Prostate gland (tissue), 2 donors: ENCODE measurements around the gene FYB2. TPM values are rescaled to one million over a fixed set of nuclear protein-coding genes. Genes with fewer than 3 reads are reported as not detected.

ENCODE experiments used
- DNase-seq: peaks from one replicate; pipeline ENCODE4 v3.0.0-alpha.2; 2019; ENCODE audit warnings: low spot score
- H3K27ac ChIP-seq, 2 donors: fragments of 200-600 bp; sonication (generic); 2 replicates each; pipeline ENCODE4 v1.5.1; 2017 to 2019
- H3K27me3 ChIP-seq: fragments of 200-600 bp; sonication (generic); replicated peaks from 2 replicates; pipeline ENCODE4 v1.5.1; 2019; ENCODE audit not compliant: insufficient read depth
- H3K36me3 ChIP-seq, 2 donors: fragments of 200-600 bp; sonication (generic); 1 replicate in 1 of 2; 2 replicates in 1 of 2; pipeline versions ENCODE4 v1.5.1 to v1.8.1; 2017 to 2019
- H3K4me1 ChIP-seq: fragments of 200-600 bp; sonication (generic); replicated peaks from 2 replicates; pipeline ENCODE4 v1.5.1; 2019
- H3K4me3 ChIP-seq, 2 donors: fragments of 200-600 bp; sonication (generic); 2 replicates each; pipeline ENCODE4 v1.5.1; 2017 to 2019
- H3K9me3 ChIP-seq: fragments of 200-600 bp; sonication (generic); 2 replicates; pipeline ENCODE4 v1.5.1; 2017
- CTCF ChIP-seq, 4 experiments: fragments of 200-600 bp in 2 of 4; fragments of 450-650 bp in 2 of 4; sonication (generic) in 2 of 4; IDR thresholded peaks; 1 replicate in 3 of 4; 2 replicates in 1 of 4; pipeline ENCODE4 v1.5.1; 2016 to 2019; ENCODE audit warnings: antibody characterized with exemption in 4 of 4, mild to moderate bottlenecking in 2 of 4, moderate library complexity in 2 of 4
- POLR2A ChIP-seq: fragments of 450-650 bp; IDR thresholded peaks from one replicate; pipeline ENCODE4 v1.6.1; 2016; ENCODE audit warnings: antibody characterized with exemption, mild to moderate bottlenecking
- POLR2AphosphoS5 ChIP-seq: sonication (generic); formaldehyde crosslinking; IDR thresholded peaks from one replicate; pipeline ENCODE4 v1.6.1; 2017; ENCODE audit warnings: antibody characterized with exemption
- WGBS: methylation state at CpG from one replicate; pipeline ENCODE4 v1.1.5; 2018; 5-methylcytosine and 5-hydroxymethylcytosine counted together
- intact Hi-C: fragments of 100-400 bp; cut with DNase I; formaldehyde crosslinking; loops from one replicate; pipeline ENCODE4 v1.14.2; 2022
- total RNA-seq, 2 donors: library from RNA; depleted of rRNA; stranded (reverse); fragments of >200 nt; gene quantifications; one replicate each; pipeline ENCODE4 v1.1.0, GENCODE V29; 2016

Gene FYB2
- total RNA-seq, 2 donors from 2014 or later = 7.8 to 8.2 TPM

- intact Hi-C loops = no loop called here
- 73% methylated on average over 3 of the region's 3 CpGs for WGBS
Measured at GRCh38 chr1:56863265-56863992, 44.2 kb upstream of the FYB2 start.

GRCh38 chr1:56859287-56859686, 40.1 kb upstream of the FYB2 start:
- Histone ChIP-seq H3K9me3 (no peaks in the 10 kb centered on the region), H3K27me3 (no peaks in the 10 kb centered on the region), H3K4me1 (no peaks in the 10 kb centered on the region), H3K36me3 (no peaks in the 10 kb centered on the region), H3K27ac (no peak overlapping the region), H3K4me3 (no peak overlapping the region)
- no peak for DNase-seq
- intact Hi-C loops = no loop called here
- TF ChIP-seq POLR2AphosphoS5 (no peak), CTCF (IDR thresholded peaks at IDR 0.05) (no peak), POLR2A (no peak)

More at GRCh38 chr1:56863265-56863992, 44.2 kb upstream of the FYB2 start:
- no peak overlapping the region for H3K27ac ChIP-seq
- TF ChIP-seq POLR2AphosphoS5 = no peak
- TF ChIP-seq CTCF (IDR thresholded peaks at IDR 0.05) = no peak
- TF ChIP-seq POLR2A = no peak
- no peaks in the 10 kb centered on the region for H3K27me3 ChIP-seq
- H3K9me3 ChIP-seq = no peaks in the 10 kb centered on the region
- no peak overlapping the region for H3K4me3 ChIP-seq
- DNase-seq = no peak
- H3K4me1 ChIP-seq = no peaks in the 10 kb centered on the region
- H3K36me3 ChIP-seq = no peaks in the 10 kb centered on the region

GRCh38 chr1:56856186-56856585, 37.0 kb upstream of the FYB2 start:
- intact Hi-C loops = no loop called here
- no peaks in the 10 kb centered on the region for H3K4me1 ChIP-seq
- no peaks in the 10 kb centered on the region for H3K36me3 ChIP-seq
- H3K27ac ChIP-seq = no peak overlapping the region
- H3K9me3 ChIP-seq = no peaks in the 10 kb centered on the region
- no peak for DNase-seq
- H3K27me3 ChIP-seq = no peaks in the 10 kb centered on the region
- TF ChIP-seq POLR2A = no peak
- no peak for TF ChIP-seq CTCF (IDR thresholded peaks at IDR 0.05)
- TF ChIP-seq POLR2AphosphoS5 = no peak
- no peak overlapping the region for H3K4me3 ChIP-seq

- TF ChIP-seq POLR2A (no peak), POLR2AphosphoS5 (no peak), CTCF (IDR thresholded peaks at IDR 0.05) (no peak)
- H3K36me3 ChIP-seq = no peaks in the 10 kb centered on the region
- H3K4me3 ChIP-seq = no peak overlapping the region
- no peak for DNase-seq
- H3K27me3 ChIP-seq = no peaks in the 10 kb centered on the region
- H3K9me3 ChIP-seq = no peaks in the 10 kb centered on the region
- H3K4me1 ChIP-seq = no peaks in the 10 kb centered on the region
- H3K27ac ChIP-seq = no peak overlapping the region
- WGBS = 52% methylated on average over 1 of the region's 1 CpG
- intact Hi-C loops = no loop called here
Measured at GRCh38 chr1:56855190-56855589, 36.0 kb upstream of the FYB2 start.

- no peaks in the 10 kb centered on the region for H3K27me3 ChIP-seq
- 50% methylated on average over 3 of the region's 3 CpGs for WGBS
Measured at GRCh38 chr1:56854521-56855099, 35.4 kb upstream of the FYB2 start, which contains the start of gene C8A. TSS of gene C8A (plus strand) at chr1:56854797. CDS start at chr1:56854902, 105 bp downstream.

More at GRCh38 chr1:56854521-56855099, 35.4 kb upstream of the FYB2 start, which contains the start of gene C8A:
- DNase-seq = no peak
- Histone ChIP-seq H3K9me3 (no peaks in the 10 kb centered on the region), H3K4me3 (no peak within 1 kb of the TSS), H3K4me1 (no peaks in the 10 kb centered on the region), H3K27ac (no peak within 1 kb of the TSS), H3K36me3 (no peaks in the 10 kb centered on the region)
- intact Hi-C loops = no loop called here
- TF ChIP-seq CTCF (IDR thresholded peaks at IDR 0.05) = no peak
- no peak for TF ChIP-seq POLR2A
- TF ChIP-seq POLR2AphosphoS5 = no peak
